ENCODE data around the gene POC5.

Gene POC5

DNA sequence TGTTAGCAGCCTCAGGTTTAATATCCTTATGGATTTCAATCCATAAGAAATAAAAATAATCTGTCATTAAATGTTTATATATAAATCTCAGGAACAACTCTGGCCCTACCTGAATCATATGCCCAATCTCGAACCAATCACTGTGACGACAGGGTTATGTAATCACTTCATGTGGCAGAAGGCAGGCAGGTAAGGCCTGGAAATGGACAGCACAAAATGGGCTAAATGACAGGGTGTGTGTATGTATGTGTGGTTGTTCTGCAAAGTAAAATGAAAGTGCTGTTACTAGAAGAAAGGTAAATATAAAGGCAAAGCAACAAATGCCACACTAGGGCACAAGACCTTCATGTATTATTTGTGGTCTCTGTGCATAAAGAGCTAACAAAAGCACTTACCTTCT is 86.4 kb downstream of the POC5 start:
- Histone ChIP-seq H3K36me3 (ENCODE audit: control insufficient read depth, low read length) (no peaks in the 10 kb centered on the region), H3K27ac (ENCODE audit: low read depth, low read length) (no peak overlapping the region), H3K4me2 (ENCODE audit: low read length) (no peak overlapping the region), H3F3A (ENCODE audit: control insufficient read depth, insufficient read depth) (no peaks in the 10 kb centered on the region), H3K27me3 (ENCODE audit: control insufficient read depth, low read length) (no peaks in the 10 kb centered on the region), H3K4me3 (ENCODE audit: low read length) (no peak overlapping the region), H3K9me2 (replicated peaks; ENCODE audit: control insufficient read depth, low read length) (no peaks in the 10 kb centered on the region), H3K9me3 (ENCODE audit: control insufficient read depth, insufficient read depth, low read length) (no peaks in the 10 kb centered on the region), H3K4me1 (ENCODE audit: control insufficient read depth, low read length) (peaks cover 3% of the 10 kb centered on the region), H4K20me1 (ENCODE audit: control insufficient read depth, insufficient read depth, low read depth, low read length) (no peaks in the 10 kb centered on the region), H3K79me2 (ENCODE audit: control insufficient read depth, low read length) (no peaks in the 10 kb centered on the region)
- TF ChIP-seq CTCF (IDR thresholded peaks at IDR 0.05; ENCODE audit: low read depth, low read length, poor library complexity, severe bottlenecking): no peak
- no peak for TF ChIP-seq EZH2phosphoT487 (IDR thresholded peaks at IDR 0.05; ENCODE audit: borderline replicate concordance, low read length)

DNA sequence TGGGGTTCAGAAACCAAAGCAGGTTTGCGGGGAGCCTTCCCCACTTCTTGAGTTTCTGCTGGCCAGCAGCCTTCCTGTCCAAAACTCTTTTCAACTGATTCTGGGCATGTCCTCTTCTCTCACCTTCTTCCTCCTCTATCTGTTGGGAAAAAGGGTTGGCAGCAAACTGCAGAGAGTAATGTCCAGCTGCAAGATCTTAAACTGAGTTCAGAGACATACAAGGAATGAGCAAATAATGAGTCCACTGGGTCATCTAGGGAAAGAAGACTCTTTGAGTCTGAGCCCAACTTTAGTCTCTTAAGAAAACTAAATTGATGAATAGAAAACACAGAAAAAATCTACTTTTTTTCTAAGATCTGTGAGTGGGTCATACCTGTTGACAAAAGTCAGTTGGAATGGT is 89.4 kb downstream of the POC5 start:
- H3K27ac ChIP-seq (ENCODE audit: low read depth, low read length): no peak overlapping the region
- no peaks in the 10 kb centered on the region for H3K9me3 ChIP-seq (ENCODE audit: control insufficient read depth, insufficient read depth, low read length)
- TF ChIP-seq CTCF (IDR thresholded peaks at IDR 0.05; ENCODE audit: low read depth, low read length, poor library complexity, severe bottlenecking) (no peak), EZH2phosphoT487 (IDR thresholded peaks at IDR 0.05; ENCODE audit: borderline replicate concordance, low read length) (no peak)
- peaks cover 3% of the 10 kb centered on the region for H3K4me1 ChIP-seq (ENCODE audit: control insufficient read depth, low read length)
- H3F3A ChIP-seq (ENCODE audit: control insufficient read depth, insufficient read depth): no peaks in the 10 kb centered on the region
- no peaks in the 10 kb centered on the region for H3K9me2 ChIP-seq (replicated peaks; ENCODE audit: control insufficient read depth, low read length)
- no peak overlapping the region for H3K4me3 ChIP-seq (ENCODE audit: low read length)
- no peaks in the 10 kb centered on the region for H3K27me3 ChIP-seq (ENCODE audit: control insufficient read depth, low read length)
- no peaks in the 10 kb centered on the region for H3K36me3 ChIP-seq (ENCODE audit: control insufficient read depth, low read length)
- H4K20me1 ChIP-seq (ENCODE audit: control insufficient read depth, insufficient read depth, low read depth, low read length): no peaks in the 10 kb centered on the region
- no peak overlapping the region for H3K4me2 ChIP-seq (ENCODE audit: low read length)
- no peaks in the 10 kb centered on the region for H3K79me2 ChIP-seq (ENCODE audit: control insufficient read depth, low read length)

DNA sequence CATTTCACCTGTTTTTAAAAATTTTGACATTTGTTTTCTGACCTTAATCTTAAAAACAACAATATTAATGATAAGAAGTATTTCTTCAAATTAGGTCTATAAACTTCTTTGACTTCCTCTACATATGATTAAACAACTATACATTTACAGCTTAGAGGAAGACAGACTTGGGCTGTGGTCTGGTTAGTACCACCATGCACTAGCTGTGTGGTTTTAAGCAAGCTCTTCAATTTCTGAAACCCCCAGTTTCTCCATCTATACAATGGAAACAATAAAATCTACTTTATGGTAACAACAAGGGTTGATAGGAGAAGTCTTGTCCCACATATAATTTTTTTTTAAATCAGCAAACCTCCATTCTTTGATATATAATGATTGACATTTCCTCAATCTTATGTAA is 90.3 kb downstream of the POC5 start:
- Histone ChIP-seq H3K4me2 (ENCODE audit: low read length) (no peak overlapping the region), H3F3A (ENCODE audit: control insufficient read depth, insufficient read depth) (no peaks in the 10 kb centered on the region), H3K36me3 (ENCODE audit: control insufficient read depth, low read length) (no peaks in the 10 kb centered on the region), H3K4me1 (ENCODE audit: control insufficient read depth, low read length) (peaks cover 3% of the 10 kb centered on the region), H3K27ac (ENCODE audit: low read depth, low read length) (no peak overlapping the region), H3K9me2 (replicated peaks; ENCODE audit: control insufficient read depth, low read length) (no peaks in the 10 kb centered on the region), H3K9me3 (ENCODE audit: control insufficient read depth, insufficient read depth, low read length) (no peaks in the 10 kb centered on the region), H4K20me1 (ENCODE audit: control insufficient read depth, insufficient read depth, low read depth, low read length) (no peaks in the 10 kb centered on the region), H3K4me3 (ENCODE audit: low read length) (no peak overlapping the region), H3K27me3 (ENCODE audit: control insufficient read depth, low read length) (no peaks in the 10 kb centered on the region), H3K79me2 (ENCODE audit: control insufficient read depth, low read length) (no peaks in the 10 kb centered on the region)
- TF ChIP-seq EZH2phosphoT487 (IDR thresholded peaks at IDR 0.05; ENCODE audit: borderline replicate concordance, low read length) (no peak), CTCF (IDR thresholded peaks at IDR 0.05; ENCODE audit: low read depth, low read length, poor library complexity, severe bottlenecking) (no peak)

Data from DOHH2 (cell line).